ENCODE measurements around the gene RAD51C. TPM values are rescaled to one million over a fixed set of nuclear protein-coding genes. Genes with fewer than 3 reads are reported as not detected.
"Not testable (repeated sequence)": the region's sequence is repeated elsewhere in the genome, so short reads cannot be mapped to it uniquely, and the experiment has no call there.

The RAD51C gene
- 10 to 100 TPM in 3 of 4 donors, 1 to 10 TPM in 1; 7.9 to 18.4 (median 15.0) TPM for total RNA-seq

- peak within 1 kb of the TSS; percentile 46 for H3K4me3 ChIP-seq (ENCODE audit: low read depth, poor library complexity, severe bottlenecking)
- WGBS, 2 donors = 13 to 17% methylated on average over 37 to 50 of the region's 50 CpGs
- intact Hi-C loops (cut with DNase I; ENCODE audit: low total_unique reads) = no loop called here
- TF ChIP-seq CTCF (IDR thresholded peaks at IDR 0.05) (no peak), POLR2A (IDR thresholded peaks at IDR 0.05) (no peak)
- peak; percentile 66 to 95 for DNase-seq (ENCODE audit: low spot score in 2 of 2)
Observed at GRCh38 chr17:58692239-58693055, at the start of gene RAD51C. Gene RAD51C (plus strand): TSS chr17:58692602. CDS start chr17:58692644, 42 bp downstream.

GRCh38 chr17:58643147-58643546 is 49.3 kb upstream of the RAD51C start:
- no peak for DNase-seq (ENCODE audit: low spot score in 2 of 2)
- 66 to 72% methylated on average over 2 of the region's 2 CpGs for WGBS, 2 donors
- H3K4me3 ChIP-seq (ENCODE audit: low read depth, poor library complexity, severe bottlenecking) = no peak overlapping the region
- intact Hi-C loops (cut with DNase I; ENCODE audit: low total_unique reads) = no loop called here
- TF ChIP-seq POLR2A (IDR thresholded peaks at IDR 0.05) (no peak), CTCF (IDR thresholded peaks at IDR 0.05) (no peak)

- intact Hi-C loops (cut with DNase I; ENCODE audit: low total_unique reads) = no loop called here
Observed at GRCh38 chr17:58648236-58648635, 44.2 kb upstream of the RAD51C start.

GRCh38 chr17:58657962-58658803 is 34.2 kb upstream of the RAD51C start:
- 59 to 68% methylated on average over 10 of the region's 10 CpGs for WGBS, 2 donors
- H3K4me3 ChIP-seq (ENCODE audit: low read depth, poor library complexity, severe bottlenecking); intact Hi-C loops (cut with DNase I; ENCODE audit: low total_unique reads); DNase-seq (ENCODE audit: low spot score in 2 of 2): not testable (repeated sequence)

More at GRCh38 chr17:58648236-58648635, 44.2 kb upstream of the RAD51C start:
- DNase-seq (ENCODE audit: low spot score in 2 of 2) = no peak
- TF ChIP-seq POLR2A (IDR thresholded peaks at IDR 0.05) (no peak), CTCF (IDR thresholded peaks at IDR 0.05) (no peak)
- H3K4me3 ChIP-seq (ENCODE audit: low read depth, poor library complexity, severe bottlenecking) = no peak overlapping the region

- intact Hi-C loops (cut with DNase I; ENCODE audit: low total_unique reads) = no loop called here
- WGBS, 2 donors = 2% methylated on average over 38 of the region's 38 CpGs
- DNase-seq (ENCODE audit: low spot score in 2 of 2) = peak; percentile 54 to 93
- TF ChIP-seq POLR2A (IDR thresholded peaks at IDR 0.05) (peak in 1 of 2 donors; percentile 89), CTCF (IDR thresholded peaks at IDR 0.05) (no peak)
- H3K4me3 ChIP-seq (ENCODE audit: low read depth, poor library complexity, severe bottlenecking) = no peak overlapping the region
Observed at GRCh38 chr17:58658804-58659713, 33.3 kb upstream of the RAD51C start.

- intact Hi-C loops (cut with DNase I; ENCODE audit: low total_unique reads); DNase-seq (ENCODE audit: low spot score in 2 of 2); H3K4me3 ChIP-seq (ENCODE audit: low read depth, poor library complexity, severe bottlenecking): not testable (repeated sequence)
- WGBS, 2 donors = 41 to 54% methylated on average over 9 of the region's 9 CpGs
Observed at GRCh38 chr17:58659714-58660084, 32.7 kb upstream of the RAD51C start.

Data from lower leg skin (tissue), 4 donors.